A549 (cell line): ENCODE measurements around the gene CLCN4.

Experiments used
- CTCF ChIP-seq: fragments of >200 bp; sonication (Bioruptor Twin); formaldehyde crosslinking; IDR thresholded peaks from 3 replicates; pipeline ENCODE4 v1.5.1; 2016
- FOSB ChIP-seq: fragments of 250-450 bp; sonication (Bioruptor Pico); IDR thresholded peaks from 2 replicates; pipeline ENCODE4 v1.5.0; 2020; ENCODE audit warnings: mild to moderate bottlenecking, moderate library complexity
- MAZ ChIP-seq: fragments of 150-350 bp; IDR thresholded peaks from 2 replicates; pipeline ENCODE4 v1.6.1; 2014; ENCODE audit warnings: antibody characterized with exemption, low read depth, low read length, borderline replicate concordance
- MYC ChIP-seq: IDR thresholded peaks from 2 replicates; pipeline ENCODE4 v1.6.1; 2012; ENCODE audit warnings: mild to moderate bottlenecking, inconsistent platforms, low read length, improper control_type of control experiment, borderline replicate concordance
- PHF8 ChIP-seq: fragments of 200-600 bp; sonication (generic); IDR thresholded peaks from 2 replicates; pipeline ENCODE4 v1.6.1; 2016; ENCODE audit warnings: low read depth, mild to moderate bottlenecking, antibody characterized with exemption, moderate library complexity, borderline replicate concordance
- RAD21 ChIP-seq, 2 experiments: fragments of >200 bp in 1 of 2; sonication (Bioruptor Twin) in 1 of 2; formaldehyde crosslinking in 1 of 2; IDR thresholded peaks in 1 of 2; conservative IDR thresholded peaks in 1 of 2; 2 replicates in 1 of 2; 3 replicates in 1 of 2; pipeline ENCODE4 v1.6.1; 2012 to 2018; ENCODE audit warnings: inconsistent platforms in 1 of 2
- RCOR1 ChIP-seq: fragments of 150-350 bp; IDR thresholded peaks from 2 replicates; pipeline ENCODE4 v1.6.1; 2014; ENCODE audit warnings: antibody characterized with exemption, low read length, low read depth
- USF2 ChIP-seq: fragments of 450-650 bp; IDR thresholded peaks from 2 replicates; pipeline ENCODE4 v1.6.1; 2014; ENCODE audit warnings: antibody characterized with exemption

- TF ChIP-seq RAD21 (conservative IDR thresholded peaks at IDR 0.05 in 1 of 2, IDR thresholded peaks at IDR 0.05 in 1 of 2) (no peak), CTCF (no peak), MAZ (no peak), FOSB (no peak), RCOR1 (no peak), MYC (no peak), PHF8 (no peak), USF2 (no peak)
Measured at GRCh38 chrX:10157032-10157341, 212 bp downstream of the CLCN4 start.
